GM12878 (cell line): ENCODE measurements around the gene NKIRAS2. TPM values are rescaled to one million over a fixed set of nuclear protein-coding genes. Genes with fewer than 3 reads are reported as not detected.

Experiments used
- ATAC-seq: fragments of 200-7000 bp; cut with Tn5 transposase; 3 replicates; pipeline ENCODE4 v1.9.1; 2020; ENCODE audit warnings: mild to moderate bottlenecking, moderate library complexity
- BruUV-seq: library from RNA; stranded (reverse); fragments of 400-500 nt; replicated peaks from 2 replicates; lab custom pipeline; 2021; lab: Mats Ljungman, UMichigan
- CTCF ChIA-PET: fragments of 300-600 bp; sonication (Branson Sonifier 250); formaldehyde crosslinking; extraction: SDS; loops from one replicate; lab custom pipeline; 2021; ENCODE audit warnings: inconsistent platforms; lab: Yijun Ruan, JAX
- POLR2A ChIA-PET: fragments of 350-600 bp; formaldehyde crosslinking; extraction: SDS; loops from one replicate; lab custom pipeline; 2021; ENCODE audit warnings: inconsistent platforms; lab: Charles Lee
- RAD21 ChIA-PET: fragments of 300-600 bp; sonication (Branson Sonifier 250); formaldehyde crosslinking; loops from one replicate; lab custom pipeline; 2023; ENCODE audit warnings: antibody characterized with exemption; ENCODE audit not compliant: unreplicated experiment; lab: Charles Lee
- SMC1A ChIA-PET: fragments of 300-600 bp; sonication (Branson Sonifier 250); formaldehyde crosslinking; loops from one replicate; lab custom pipeline; 2023; ENCODE audit not compliant: unreplicated experiment, uncharacterized antibody; lab: Charles Lee
- DNase-seq: peaks from one replicate; pipeline ENCODE4 v3.0.0-alpha.2; 2011; ENCODE audit warnings: low read depth, low spot score
- FAIRE-seq: peaks from 3 replicates; lab custom pipeline; 2011; peaks lifted over from hg19 to GRCh38; lab: Jason Lieb, UNC
- H2AFZ ChIP-seq: 2 replicates; pipeline ENCODE4 v1.6.0; 2011; ENCODE audit warnings: low read depth, low read length, control low read depth; ENCODE audit not compliant: control insufficient read depth
- H3K27ac ChIP-seq: 2 replicates; pipeline ENCODE4 v1.5.1; 2011; ENCODE audit warnings: control low read depth; ENCODE audit not compliant: control insufficient read depth, insufficient read depth
- H3K27me3 ChIP-seq, 2 experiments: replicated peaks in 1 of 2; 2 replicates each; pipeline versions ENCODE4 v1.6.0 to v1.6.1; 2011; ENCODE audit warnings: low read length in 1 of 2; ENCODE audit not compliant: control insufficient read depth in 2 of 2, insufficient read depth in 2 of 2
- H3K36me3 ChIP-seq, 2 experiments: 2 replicates each; pipeline ENCODE4 v1.5.1; 2011; ENCODE audit warnings: low read length in 1 of 2; ENCODE audit not compliant: control insufficient read depth in 2 of 2, insufficient read depth in 2 of 2
- H3K4me1 ChIP-seq: 2 replicates; pipeline ENCODE4 v1.6.1; 2011; ENCODE audit warnings: mild to moderate bottlenecking, low read length, moderate library complexity, mixed read lengths; ENCODE audit not compliant: control insufficient read depth, insufficient read depth
- H3K4me2 ChIP-seq: 2 replicates; pipeline ENCODE4 v1.6.0; 2011; ENCODE audit warnings: control low read depth; ENCODE audit not compliant: control insufficient read depth, insufficient read depth
- H3K4me3 ChIP-seq: fragments of 200-600 bp; sonication (generic); 2 replicates; pipeline ENCODE4 v1.5.1; 2016
- H3K79me2 ChIP-seq: 2 replicates; pipeline ENCODE4 v1.6.0; 2011; ENCODE audit warnings: low read length; ENCODE audit not compliant: control insufficient read depth, insufficient read depth
- H3K9ac ChIP-seq: 2 replicates; pipeline ENCODE4 v1.8.0; 2011; ENCODE audit warnings: low read length, control low read depth, mixed read lengths; ENCODE audit not compliant: control insufficient read depth, insufficient read depth
- H3K9me3 ChIP-seq: replicated peaks from 3 replicates; pipeline ENCODE4 v1.5.1; 2011; ENCODE audit warnings: mild to moderate bottlenecking, low read length; ENCODE audit not compliant: control insufficient read depth, insufficient read depth
- H4K20me1 ChIP-seq: 2 replicates; pipeline ENCODE4 v1.6.0; 2011; ENCODE audit not compliant: control insufficient read depth, insufficient read depth
- BCL11A ChIP-seq: IDR thresholded peaks from 2 replicates; pipeline ENCODE4 v1.6.1; 2011; ENCODE audit warnings: low read depth, low read length
- BHLHE40 ChIP-seq, 2 experiments: fragments of 450-650 bp in 1 of 2; IDR thresholded peaks; 2 replicates each; pipeline ENCODE4 v1.6.1; 2011 to 2017; ENCODE audit warnings: low read depth in 2 of 2, borderline replicate concordance in 1 of 2, improper control_type of control experiment in 1 of 2, low read length in 1 of 2, mild to moderate bottlenecking in 1 of 2
- EGR1 ChIP-seq, 2 experiments: IDR thresholded peaks; 1 replicate in 1 of 2; 2 replicates in 1 of 2; pipeline ENCODE4 v1.6.1; 2011 to 2012; ENCODE audit warnings: low read depth in 2 of 2, low read length in 2 of 2, borderline replicate concordance in 1 of 2, mild to moderate bottlenecking in 1 of 2, moderate library complexity in 1 of 2
- GATAD2B ChIP-seq: fragments of 450-650 bp; conservative IDR thresholded peaks from 2 replicates; pipeline ENCODE4 v1.6.1; 2017; ENCODE audit warnings: low read depth, mild to moderate bottlenecking, moderate library complexity
- LARP7 ChIP-seq: fragments of 450-650 bp; IDR thresholded peaks from 2 replicates; pipeline ENCODE4 v1.6.1; 2017; ENCODE audit warnings: mild to moderate bottlenecking
- NFIC ChIP-seq: IDR thresholded peaks from 2 replicates; pipeline ENCODE4 v1.6.1; 2012; ENCODE audit warnings: low read depth, mild to moderate bottlenecking, inconsistent platforms, low read length, moderate library complexity
- POLR2A ChIP-seq: IDR thresholded peaks from 2 replicates; pipeline ENCODE4 v1.6.1; 2011; ENCODE audit warnings: low read depth, mild to moderate bottlenecking, low read length
- RBBP5 ChIP-seq: fragments of 200-600 bp; sonication (generic); conservative IDR thresholded peaks from 2 replicates; pipeline ENCODE4 v1.6.1; 2016
- WGBS: methylation state at CpG from one replicate; pipeline ENCODE4 v1.1.6; 2016; ENCODE audit warnings: low lambda C conversion rate; ENCODE audit not compliant: insufficient replicate concordance, insufficient coverage; ENCODE audit errors: missing lambda C conversion rate; 5-methylcytosine and 5-hydroxymethylcytosine counted together
- in situ Hi-C: fragments of 300-500 bp; cut with MboI; formaldehyde crosslinking; loops from 9 replicates; pipeline ENCODE4 v1.14.3; 2018; ENCODE audit warnings: mixed read lengths
- intact Hi-C: fragments of 100-400 bp; cut with micrococcal nuclease; formaldehyde crosslinking; loops from one replicate; pipeline ENCODE4 v1.14.2; 2022; ENCODE audit not compliant: unreplicated experiment
- polyA plus RNA-seq, 11 experiments: library from polyadenylated mRNA; depleted of rRNA in 4 of 11; unstranded in 6 of 11; stranded (reverse) in 5 of 11; fragments of >200 nt; fragmentation: Nextera tagmentation in 4 of 11; fragmentation: Illumina TruSeq in 1 of 11; extraction: Ambion mirVana in 4 of 11; extraction: Trizol in 1 of 11; gene quantifications; 1 replicate in 1 of 11; 2 replicates in 10 of 11; pipeline versions ENCODE4 v1.2.1 to v1.2.3, GENCODE V29; 2011 to 2016; ENCODE audit warnings: inconsistent platforms in 2 of 11, missing spikeins in 2 of 11, low read depth in 1 of 11
- total RNA-seq, 4 experiments: library from RNA; depleted of rRNA in 3 of 4; stranded (reverse); fragments of >200 nt in 3 of 4; fragmentation: Illumina TruSeq in 1 of 4; extraction: Trizol in 1 of 4; gene quantifications; 2 replicates each; pipeline versions ENCODE4 v1.2.1 to v1.2.3, GENCODE V29; 2013 to 2021

The NKIRAS2 gene
- total and polyA plus RNA-seq, 10 of the 15 experiments (the other 5 are each of a cell fraction or from before 2014, with no cell fraction given): 6.4 to 49.7 (median 27.2) TPM

DNA sequence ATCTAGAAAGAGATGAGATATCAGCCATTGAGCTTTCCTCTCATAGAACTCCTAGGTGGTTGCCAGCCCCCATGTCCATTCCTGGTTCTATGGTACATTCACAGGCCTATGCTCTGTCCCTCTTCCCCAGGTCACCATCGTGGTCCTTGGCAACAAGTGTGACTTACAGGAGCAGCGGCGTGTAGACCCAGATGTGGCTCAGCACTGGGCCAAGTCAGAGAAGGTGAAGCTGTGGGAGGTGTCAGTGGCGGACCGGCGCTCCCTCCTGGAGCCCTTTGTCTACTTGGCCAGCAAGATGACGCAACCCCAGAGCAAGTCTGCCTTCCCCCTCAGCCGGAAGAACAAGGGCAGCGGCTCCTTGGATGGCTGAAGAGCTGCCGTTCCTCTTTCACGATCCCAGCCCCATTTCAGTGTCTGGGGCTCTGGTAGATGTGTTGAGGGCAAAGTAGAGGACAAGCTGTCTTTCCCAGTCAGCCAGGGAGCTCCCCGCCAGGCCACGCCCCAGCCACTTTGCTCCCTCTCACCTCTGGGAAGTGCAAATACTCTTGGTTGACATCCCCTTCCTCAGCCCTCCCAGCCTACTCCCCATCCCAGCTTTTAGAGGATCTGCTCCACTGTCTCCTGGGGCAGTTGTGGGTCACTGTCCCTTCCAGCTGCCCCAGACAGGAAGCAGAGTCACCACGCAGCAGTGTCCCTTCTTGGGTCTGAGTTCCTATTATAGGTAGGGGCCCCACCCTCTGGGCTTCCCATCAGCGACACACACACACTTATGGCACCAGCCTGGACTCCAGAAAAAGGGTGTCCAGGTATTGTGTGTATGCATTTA lies 3.8 kb downstream of the NKIRAS2 start:
- Histone ChIP-seq H3K79me2 (peaks cover 16% of the 10 kb centered on the region), H3K9ac (no peak overlapping the region), H3K27me3 (no peaks in the 10 kb centered on the region), H3K4me3 (no peak overlapping the region), H2AFZ (no peak overlapping the region), H3K9me3 (no peaks in the 10 kb centered on the region), H3K27ac (peak overlapping the region; percentile 58), H3K4me2 (no peak overlapping the region), H4K20me1 (no peaks in the 10 kb centered on the region), H3K36me3 (peaks cover 0 to 13% of the 10 kb centered on the region in 2 experiments; a peak in 2 of 4 replicates), H3K4me1 (peaks cover 20% of the 10 kb centered on the region)
- intact Hi-C loops: no loop called here
- FAIRE-seq (no peak), DNase-seq (no peak), ATAC-seq (no peak)
- BruUV-seq: no TSS peak
- no peak for TF ChIP-seq RBBP5
- 0 out of 2 replicates have a peak, but pooled peaks have one; percentile 0 for TF ChIP-seq GATAD2B
- ChIA-PET CTCF (interaction anchor here (0.6 to 10.1 kb wide), 17 partner anchors 7 to 1281 kb away, joined by 3 to 83 read pairs (median 8); partner anchors contain the start of genes CNP, DHX58, DNAJC7 and KCNH4), POLR2A (interaction anchor here (0.7 to 1.1 kb wide), 3 partner anchors 83 to 110 kb away, joined by 3 to 5 read pairs (median 3); no protein-coding TSS in a partner anchor), SMC1A (interaction anchor here (0.9 to 1.8 kb wide), 7 partner anchors 9 to 379 kb away, joined by 3 to 8 read pairs (median 4); no protein-coding TSS in a partner anchor), RAD21 (interaction anchor here (0.7 to 2.9 kb wide), 6 partner anchors 8 to 92 kb away, joined by 3 to 17 read pairs (median 5); no protein-coding TSS in a partner anchor)
- 88% methylated on average over 15 of the region's 15 CpGs for WGBS
- in situ Hi-C loops: loop anchor here (5.0 to 25.0 kb wide), 2 partner anchors 89 to 1189 kb away; partner anchors contain the start of genes DHX58 and TMEM106A

DNA sequence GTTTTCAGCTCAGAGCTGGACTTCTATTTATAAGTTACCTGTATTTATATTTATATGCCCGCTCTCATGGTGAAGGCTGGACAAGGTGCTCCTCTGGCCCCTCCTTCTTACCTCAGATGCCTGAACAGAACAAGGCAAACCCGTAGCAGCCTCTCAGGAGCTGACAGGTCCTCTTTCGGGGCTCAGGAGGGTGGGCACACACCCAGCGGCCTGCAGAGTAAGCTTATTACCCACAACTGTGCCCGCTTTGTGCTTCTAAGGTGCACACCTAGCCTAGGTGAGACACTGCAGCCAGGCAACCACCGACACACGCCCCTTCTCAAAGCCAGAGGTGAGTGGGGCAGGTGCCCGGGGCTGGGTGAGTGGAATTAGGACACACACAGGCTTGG lies 5.3 kb downstream of the NKIRAS2 start:
- FAIRE-seq (no peak), DNase-seq (no peak), ATAC-seq (no peak; the same call in 2 of the 3 replicates)
- RAD21 ChIA-PET: interaction anchor here (1.2 to 2.9 kb wide), 5 partner anchors 9 to 156 kb away, joined by 3 to 17 read pairs (median 5); partner anchors contain the start of gene DHX58
- Histone ChIP-seq H4K20me1 (no peaks in the 10 kb centered on the region), H3K4me3 (no peak overlapping the region), H2AFZ (no peak overlapping the region), H3K9ac (no peak overlapping the region; the same call in 1 of the 2 replicates), H3K4me1 (peaks cover 20% of the 10 kb centered on the region), H3K79me2 (peaks cover 13% of the 10 kb centered on the region), H3K27me3 (no peaks in the 10 kb centered on the region), H3K36me3 (peaks cover 0 to 13% of the 10 kb centered on the region in 2 experiments; a peak in 2 of 4 replicates), H3K27ac (peak overlapping the region; percentile 58; the same call in 1 of the 2 replicates), H3K9me3 (no peaks in the 10 kb centered on the region), H3K4me2 (peak overlapping the region; percentile 65)
- CTCF ChIA-PET: interaction anchor here (0.6 to 10.1 kb wide), 28 partner anchors 9 to 250 kb away, joined by 3 to 83 read pairs (median 6); partner anchors contain the start of genes CNP, DHX58, DNAJC7 and KCNH4
- TF ChIP-seq BCL11A (no peak), NFIC (no peak), POLR2A (0 out of 2 replicates have a peak, but pooled peaks have one; percentile 11), LARP7 (0 out of 2 replicates have a peak, but pooled peaks have one; percentile 30), EGR1 (IDR thresholded peaks at IDR 0.05; ENCODE audit: borderline replicate concordance in 1 of 2, low read depth in 2 of 2, low read length in 2 of 2) (no peak), BHLHE40 (IDR thresholded peaks at IDR 0.05; ENCODE audit: borderline replicate concordance in 1 of 2, low read depth in 2 of 2, low read length in 1 of 2) (0 out of 4 replicates have a peak, but pooled peaks of 1 of the 2 experiments have one; percentile 2)
- in situ Hi-C loops (no loop called here), intact Hi-C loops (loop anchor here (1.0 to 5.0 kb wide), 3 partner anchors 37 to 91 kb away; no protein-coding TSS in a partner anchor)
- no TSS peak for BruUV-seq
- WGBS: 51% methylated on average over 8 of the region's 8 CpGs
- SMC1A ChIA-PET: interaction anchor here (0.8 to 2.7 kb wide), 18 partner anchors 12 to 378 kb away, joined by 3 to 16 read pairs (median 4); partner anchors contain the start of genes DHX58, KCNH4 and STAT3
- POLR2A ChIA-PET: interaction anchor here (0.6 to 1.5 kb wide), 5 partner anchors 11 to 288 kb away, joined by 3 to 12 read pairs (median 4); partner anchors contain the start of gene DHX58
